SU-DHL-6 (cell line): ENCODE results near the gene GPR82.

Experiments
- EZH2phosphoT487 ChIP-seq: fragments of 200-600 bp; sonication (generic), shearing (Covaris generic); conservative IDR thresholded peaks from 2 replicates; pipeline ENCODE4 v1.6.1; 2018; ENCODE audit warnings: mild to moderate bottlenecking, antibody characterized with exemption, low read length, moderate library complexity, mixed read lengths
- TF ChIP-seq, protein P1 (sequence below): fragments of 200-600 bp; sonication (generic); IDR thresholded peaks from one replicate; pipeline ENCODE4 v1.5.1; 2017; ENCODE audit warnings: antibody characterized with exemption, mild to moderate bottlenecking, low read length, moderate library complexity; ENCODE audit not compliant: insufficient read depth, poor library complexity, severe bottlenecking

DNA sequence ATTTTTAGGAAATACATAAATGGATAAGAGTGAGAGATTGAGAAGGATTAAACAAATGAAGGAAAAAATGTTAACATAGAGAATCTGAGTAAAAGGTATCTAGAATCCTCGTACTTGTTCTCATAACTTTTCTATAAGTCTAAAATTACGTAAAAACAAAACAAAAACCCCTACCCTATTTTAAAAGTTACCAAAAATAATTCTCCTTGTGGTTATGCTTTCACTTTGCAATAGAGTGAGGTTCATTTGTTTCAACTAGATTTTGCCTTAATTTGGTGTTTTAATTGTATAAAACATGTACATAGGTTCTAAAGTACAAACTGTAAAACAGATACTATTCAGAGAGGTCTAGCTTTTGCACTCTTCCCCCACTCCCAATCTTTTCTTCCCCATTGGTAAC lies 39.0 kb upstream of the GPR82 start:
- TF ChIP-seq, protein P1, sequence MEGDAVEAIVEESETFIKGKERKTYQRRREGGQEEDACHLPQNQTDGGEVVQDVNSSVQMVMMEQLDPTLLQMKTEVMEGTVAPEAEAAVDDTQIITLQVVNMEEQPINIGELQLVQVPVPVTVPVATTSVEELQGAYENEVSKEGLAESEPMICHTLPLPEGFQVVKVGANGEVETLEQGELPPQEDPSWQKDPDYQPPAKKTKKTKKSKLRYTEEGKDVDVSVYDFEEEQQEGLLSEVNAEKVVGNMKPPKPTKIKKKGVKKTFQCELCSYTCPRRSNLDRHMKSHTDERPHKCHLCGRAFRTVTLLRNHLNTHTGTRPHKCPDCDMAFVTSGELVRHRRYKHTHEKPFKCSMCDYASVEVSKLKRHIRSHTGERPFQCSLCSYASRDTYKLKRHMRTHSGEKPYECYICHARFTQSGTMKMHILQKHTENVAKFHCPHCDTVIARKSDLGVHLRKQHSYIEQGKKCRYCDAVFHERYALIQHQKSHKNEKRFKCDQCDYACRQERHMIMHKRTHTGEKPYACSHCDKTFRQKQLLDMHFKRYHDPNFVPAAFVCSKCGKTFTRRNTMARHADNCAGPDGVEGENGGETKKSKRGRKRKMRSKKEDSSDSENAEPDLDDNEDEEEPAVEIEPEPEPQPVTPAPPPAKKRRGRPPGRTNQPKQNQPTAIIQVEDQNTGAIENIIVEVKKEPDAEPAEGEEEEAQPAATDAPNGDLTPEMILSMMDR: no peak
- no peak for TF ChIP-seq EZH2phosphoT487
